GM19455 (cell line): ENCODE results near the gene RTP4.
"Not testable (repeated sequence)": the region's sequence is repeated elsewhere in the genome, so short reads cannot be mapped to it uniquely, and the experiment has no call there.

Source experiments
- ATAC-seq: cut with Tn5 transposase; IDR thresholded peaks from one replicate; pipeline ENCODE4 v1.9.1; 2021; ENCODE audit not compliant: unreplicated experiment

The RTP4 gene

DNA sequence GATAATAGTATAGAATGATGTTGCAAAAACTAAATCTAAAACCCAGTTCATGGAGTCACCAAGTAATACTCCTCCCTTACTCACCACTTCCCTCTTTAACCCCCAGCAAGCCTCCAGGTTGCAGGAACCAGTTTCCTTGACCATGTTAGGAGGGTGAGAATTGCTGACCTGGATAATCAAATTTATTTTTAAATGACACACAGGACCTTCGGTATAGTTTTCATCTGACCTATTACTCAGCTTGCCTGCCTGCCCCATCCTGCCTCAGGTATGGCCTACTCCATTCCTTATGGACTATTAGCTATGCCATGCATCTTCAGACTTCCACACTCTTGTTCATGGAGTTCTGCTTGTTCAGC, 883 bp downstream of the RTP4 start:
- ATAC-seq, result no peak

DNA sequence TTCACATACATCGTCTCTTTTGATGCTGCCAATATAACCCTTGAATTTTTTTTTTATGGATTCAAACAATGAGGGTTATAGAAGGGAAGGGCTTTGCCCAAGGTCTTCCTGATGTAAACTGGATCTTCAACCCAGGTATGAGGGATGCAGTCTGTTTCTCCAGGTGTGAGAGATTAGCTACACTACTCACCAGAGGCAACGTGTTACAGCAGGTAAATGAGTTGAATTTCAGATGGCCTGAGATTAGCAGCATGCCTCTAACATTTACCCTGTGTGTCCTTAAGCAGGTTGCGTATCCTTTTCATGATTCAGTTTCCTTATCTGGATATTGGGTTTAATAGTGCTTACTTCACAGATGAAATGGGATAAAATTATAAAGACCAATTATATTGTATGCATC, 1.9 kb downstream of the RTP4 start:
- no peak for ATAC-seq

GRCh38 chr3:187375581-187375980, 7.4 kb downstream of the RTP4 start:
- no peak for ATAC-seq

DNA sequence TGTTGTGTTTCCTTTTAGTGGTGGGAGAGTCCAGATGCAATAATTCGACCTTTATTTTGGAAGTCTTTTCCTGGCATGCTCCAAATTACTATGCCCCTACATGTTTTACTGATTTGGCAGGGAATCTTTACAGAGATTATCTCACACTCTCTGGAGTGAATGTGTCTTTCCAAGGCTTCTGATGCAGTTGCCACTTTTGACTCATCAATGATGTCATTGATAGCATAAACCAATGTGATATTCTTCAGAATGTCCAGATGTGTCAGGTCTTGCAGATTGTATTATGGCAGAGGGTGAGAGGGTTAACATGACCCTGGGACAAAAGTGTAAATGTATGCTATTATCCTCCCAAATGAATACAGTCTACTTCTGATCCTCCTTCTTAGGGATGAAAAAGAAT, 9.7 kb downstream of the RTP4 start:
- ATAC-seq, result no peak

GRCh38 chr3:187382609-187383151, 14.5 kb downstream of the RTP4 start:
- no peak for ATAC-seq

DNA sequence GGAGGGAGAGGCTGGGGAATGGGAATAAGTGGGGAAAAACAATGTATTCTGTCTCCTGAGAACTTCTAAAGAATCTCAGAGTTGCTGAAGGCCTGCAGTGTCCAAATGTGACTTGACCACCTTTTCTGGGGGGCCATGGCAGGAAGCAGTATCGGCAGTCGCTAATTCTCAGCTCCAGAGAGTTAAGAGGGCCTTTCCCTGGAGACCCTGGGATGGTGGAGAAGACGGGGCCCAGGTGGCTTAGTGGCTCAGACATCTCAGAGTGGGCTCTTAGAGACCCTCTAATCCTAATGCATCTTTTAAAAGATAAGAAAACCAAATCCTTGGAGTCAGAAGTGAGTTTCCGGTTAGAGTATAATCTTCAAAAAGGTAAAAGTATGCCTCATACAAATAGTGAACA, 15.1 kb downstream of the RTP4 start:
- ATAC-seq, result no peak

DNA sequence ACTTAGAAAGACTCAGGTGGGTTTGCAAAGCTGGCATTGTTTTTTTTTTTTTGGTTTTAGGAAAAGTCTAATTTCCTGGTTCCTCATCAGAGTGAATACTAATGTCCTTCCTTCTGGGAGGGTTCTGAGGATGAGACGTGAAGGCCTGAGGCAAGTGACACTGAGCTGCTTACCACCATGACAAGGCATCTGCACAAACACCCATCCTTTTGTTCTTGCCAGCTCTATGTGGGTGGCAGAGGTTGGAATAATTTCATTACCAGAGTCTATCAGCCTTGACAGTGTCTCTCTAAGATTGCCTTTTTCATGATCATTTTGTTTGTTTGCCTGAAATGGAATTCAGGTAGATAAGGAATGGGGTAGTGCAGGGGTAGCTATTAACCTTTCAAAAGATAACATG, 17.1 kb downstream of the RTP4 start:
- ATAC-seq, result no peak

DNA sequence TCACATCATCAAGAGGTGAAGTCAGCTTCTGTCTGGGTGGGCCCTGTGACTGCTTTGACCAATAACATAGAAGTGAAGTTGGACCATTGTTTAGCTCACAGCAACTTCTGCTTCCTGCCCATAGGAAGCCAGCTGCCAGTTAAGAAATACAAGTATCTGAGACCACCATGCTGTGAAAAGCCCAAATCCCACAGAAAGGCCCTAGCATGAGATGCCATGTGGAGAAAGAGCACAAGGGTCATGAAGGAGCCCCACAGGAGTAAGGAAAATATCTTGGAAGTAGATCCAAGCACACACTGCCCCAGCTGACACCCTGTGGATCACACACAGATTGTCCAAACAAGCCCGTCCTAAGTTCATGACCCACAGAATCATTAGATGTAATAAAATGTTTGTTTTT, 28.5 kb downstream of the RTP4 start:
- ATAC-seq, result no peak

DNA sequence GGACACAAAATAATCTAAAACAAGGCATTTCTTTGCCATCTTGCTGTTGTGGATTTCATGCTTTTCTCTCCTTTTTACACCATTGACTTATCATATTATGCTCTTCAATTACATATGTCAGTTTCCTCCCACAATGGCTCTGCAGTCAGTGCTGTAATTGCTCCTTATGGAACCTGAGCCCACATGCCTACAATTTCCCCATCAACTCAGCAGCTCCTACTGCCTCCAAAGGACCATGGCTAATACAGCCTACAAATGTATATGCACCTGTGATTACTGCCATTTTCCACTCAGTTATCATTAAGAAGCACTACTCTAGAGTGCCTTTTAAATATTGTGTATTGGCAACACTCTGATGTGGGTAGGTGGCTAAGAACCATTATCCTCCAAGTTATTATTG, 30.8 kb downstream of the RTP4 start:
- ATAC-seq, result no peak

DNA sequence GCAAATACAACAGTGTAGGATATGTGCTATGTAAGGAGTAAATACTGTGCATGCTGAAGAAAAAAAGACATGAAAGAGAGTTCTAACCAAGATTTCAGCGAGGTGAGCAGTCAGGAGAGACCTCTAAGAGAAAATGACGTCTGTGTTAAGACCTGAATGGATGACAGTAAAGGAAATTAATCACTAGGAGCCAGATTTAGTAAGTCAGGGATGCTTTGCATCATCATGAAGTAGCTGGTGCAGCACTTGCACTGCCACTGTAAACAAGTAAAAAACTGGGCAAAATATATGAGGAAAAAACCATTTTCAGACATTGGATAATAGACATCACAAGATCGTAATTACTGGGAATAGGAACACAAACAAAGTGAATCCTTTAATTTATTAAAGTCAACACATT, 32.6 kb downstream of the RTP4 start:
- ATAC-seq, result no peak

DNA sequence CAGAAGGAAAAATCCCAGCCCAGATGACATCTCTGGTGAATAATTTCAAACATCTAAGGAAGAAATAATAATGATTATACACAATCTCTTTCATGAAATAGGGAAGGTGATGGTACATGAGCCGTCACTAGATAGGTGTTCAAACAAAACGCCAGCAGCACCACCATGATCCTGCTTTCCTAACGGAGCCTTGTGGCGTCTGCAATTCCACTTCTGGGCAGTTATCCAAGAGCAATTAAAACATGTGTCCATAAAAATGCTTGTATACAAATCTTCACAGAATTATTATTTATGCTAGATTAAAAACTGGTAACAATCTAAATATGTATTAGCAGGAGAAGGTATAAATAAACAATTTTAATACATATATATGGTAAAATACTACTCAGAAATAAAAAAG, 33.7 kb downstream of the RTP4 start:
- no peak for ATAC-seq

DNA sequence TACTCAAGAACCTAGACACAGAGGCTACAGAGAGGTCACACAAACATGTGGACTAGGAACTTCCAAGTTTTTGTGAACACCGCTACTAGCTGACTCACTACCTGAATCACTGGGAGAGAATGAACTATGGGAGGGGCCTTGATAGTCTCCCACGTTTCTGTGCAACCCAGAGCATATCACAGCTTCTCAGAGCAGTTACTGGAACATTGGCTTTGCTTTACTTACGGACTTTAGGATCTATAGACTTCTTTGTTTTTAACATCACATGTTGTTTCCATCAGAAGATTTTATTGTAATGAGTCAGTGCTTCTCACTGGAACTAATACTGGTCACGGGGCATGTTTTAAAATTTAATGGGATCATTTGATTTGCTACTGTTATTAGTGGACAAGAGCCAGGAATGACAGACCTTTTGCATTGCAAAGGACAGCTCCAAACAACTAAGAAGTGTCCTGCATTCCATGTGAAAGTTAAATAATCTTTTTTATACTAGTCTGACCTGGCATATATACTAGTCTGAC, 35.6 kb downstream of the RTP4 start:
- no peak for ATAC-seq

DNA sequence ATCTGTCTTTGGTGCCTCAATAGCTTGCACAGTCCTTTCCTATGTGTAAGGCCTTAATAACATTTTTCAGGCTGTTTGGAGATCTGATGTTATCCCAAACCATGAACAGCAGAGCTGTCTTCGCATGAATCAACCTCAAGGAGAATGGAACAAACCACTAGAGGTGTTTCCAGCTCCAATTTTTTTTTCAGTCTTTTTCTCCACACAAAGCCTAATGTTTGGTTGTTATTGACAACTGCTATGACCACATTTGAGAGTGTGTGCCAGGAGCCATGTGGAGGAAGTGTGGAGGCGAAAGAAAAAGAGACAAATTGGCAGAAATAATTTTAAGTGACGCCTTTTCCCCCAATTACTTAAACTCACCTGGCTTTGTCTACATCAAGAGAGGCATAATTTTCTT, 38.7 kb downstream of the RTP4 start:
- no peak for ATAC-seq

DNA sequence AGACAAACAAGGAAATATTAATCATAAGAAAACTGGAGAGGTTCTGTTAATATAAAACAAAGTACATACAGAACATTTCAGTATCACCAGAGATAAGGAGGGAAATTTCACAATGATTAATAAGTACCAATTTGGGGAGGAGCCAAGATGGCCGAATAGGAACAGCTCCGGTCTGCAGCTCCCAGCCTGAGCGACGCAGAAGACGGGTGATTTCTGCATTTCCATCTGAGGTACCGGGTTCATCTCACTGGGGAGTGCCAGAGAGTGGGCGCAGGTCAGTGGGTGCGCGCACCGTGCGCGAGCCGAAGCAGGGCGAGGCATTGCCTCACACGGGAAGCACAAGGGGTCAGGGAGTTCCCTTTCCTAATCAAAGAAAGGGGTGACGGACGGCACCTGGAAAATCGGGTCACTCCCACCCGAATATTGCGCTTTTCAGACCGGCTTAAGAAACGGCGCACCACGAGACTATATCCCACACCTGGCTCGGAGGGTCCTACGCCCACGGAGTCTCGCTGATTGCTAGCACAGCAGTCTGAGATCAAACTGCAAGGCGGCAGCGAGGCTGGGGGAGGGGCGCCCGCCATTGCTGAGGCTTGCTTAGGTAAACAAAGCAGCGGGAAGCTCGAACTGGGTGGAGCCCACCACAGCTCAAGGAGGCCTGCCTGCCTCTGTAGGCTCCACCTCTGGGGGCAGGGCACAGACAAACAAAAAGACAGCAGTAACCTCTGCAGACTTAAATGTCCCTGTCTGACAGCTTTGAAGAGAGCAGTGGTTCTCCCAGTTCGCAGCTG, 44.0 kb downstream of the RTP4 start:
- ATAC-seq, result not testable (repeated sequence)
